ENCODE results near the gene GIN1. TPM values are rescaled to one million over a fixed set of nuclear protein-coding genes. Genes with fewer than 3 reads are reported as not detected.

GIN1 gene
- total and polyA plus RNA-seq, 2 experiments from 2014 or later: 5.8 to 9.6 TPM

- H3K9me2 ChIP-seq (ENCODE audit: insufficient read depth): no peaks in the 10 kb centered on the region
- H3K27me3 Mint-ChIP-seq (ENCODE audit: insufficient read depth, low read depth, poor library complexity): no peaks in the 10 kb centered on the region
- H3K4me3 Mint-ChIP-seq: no peak overlapping the region
- H3K4me1 Mint-ChIP-seq: no peaks in the 10 kb centered on the region
- no peak for DNase-seq (ENCODE audit: low spot score)
- no peaks in the 10 kb centered on the region for H3K4me1 ChIP-seq (ENCODE audit: insufficient read depth)
- no peaks in the 10 kb centered on the region for H3K27me3 ChIP-seq (ENCODE audit: insufficient read depth)
- H3K4me3 ChIP-seq: no peak overlapping the region
- H3K4me2 ChIP-seq: no peak overlapping the region
- H3K36me3 ChIP-seq (ENCODE audit: insufficient read depth): no peaks in the 10 kb centered on the region; the same call in 1 of the 2 replicates
- peaks cover 15% of the 10 kb centered on the region for H3K36me3 Mint-ChIP-seq (ENCODE audit: low read depth)
- no peaks in the 10 kb centered on the region for H3K79me2 ChIP-seq (replicated peaks; ENCODE audit: insufficient read depth)
- no peak overlapping the region for H3K27ac Mint-ChIP-seq
- no peaks in the 10 kb centered on the region for H3F3A ChIP-seq (replicated peaks; ENCODE audit: low read depth)
- no peak for ATAC-seq
- H3K9me3 Mint-ChIP-seq: peaks cover 8% of the 10 kb centered on the region; the same call in 1 of the 3 replicates
- no peaks in the 10 kb centered on the region for H4K20me1 ChIP-seq (replicated peaks; ENCODE audit: insufficient read depth)
- no peak overlapping the region for H2AFZ ChIP-seq
- no peak for TF ChIP-seq POLR2AphosphoS5 (IDR thresholded peaks at IDR 0.05; ENCODE audit: low read depth)
- no peak for TF ChIP-seq REST (IDR thresholded peaks at IDR 0.05; ENCODE audit: unreplicated experiment)
- no peak for TF ChIP-seq CREB1 (CRISPR knock-in tag; IDR thresholded peaks at IDR 0.05; ENCODE audit: low read depth)
- no peak for TF ChIP-seq ZNF331 (CRISPR knock-in tag; IDR thresholded peaks at IDR 0.05; ENCODE audit: low read depth)
- no peak for TF ChIP-seq STAT1 (IDR thresholded peaks at IDR 0.05; ENCODE audit: unreplicated experiment)
- TF ChIP-seq EZH2phosphoT487 (IDR thresholded peaks at IDR 0.05; ENCODE audit: unreplicated experiment): no peak
- TF ChIP-seq ETS1 (IDR thresholded peaks at IDR 0.05): no peak
- TF ChIP-seq JUNB (IDR thresholded peaks at IDR 0.05; ENCODE audit: unreplicated experiment): no peak
- no peak for TF ChIP-seq CTCF (conservative IDR thresholded peaks at IDR 0.05; ENCODE audit: low read depth in 2 of 2)
- TF ChIP-seq NANOG (IDR thresholded peaks at IDR 0.05; ENCODE audit: borderline replicate concordance): no peak
- TF ChIP-seq ZNF462 (CRISPR knock-in tag; IDR thresholded peaks at IDR 0.05): no peak
- TF ChIP-seq EZH2 (IDR thresholded peaks at IDR 0.05; ENCODE audit: low read depth, unreplicated experiment): no peak
- no peak for TF ChIP-seq ZNF114 (CRISPR knock-in tag; IDR thresholded peaks at IDR 0.05)
- no peak overlapping the region for H3K27ac ChIP-seq (ENCODE audit: low read depth)
Measured at GRCh38 chr5:103145196-103145595, 25.3 kb upstream of the GIN1 start.
